Activated CD8-positive, alpha-beta memory T cell treated with anti-CD3 and anti-CD28 coated beads for 48 hours (primary cell): Measurements from ENCODE around the gene TK1.

Source experiments
- DNase-seq, 3 experiments: peaks; one replicate each; pipeline ENCODE4 v3.0.0-alpha.2; 2020; ENCODE audit warnings: low read depth in 2 of 3, low spot score in 2 of 3

The TK1 gene

GRCh38 chr17:78223061-78223460 is 36.2 kb upstream of the TK1 start:
- DNase-seq: no peak

- DNase-seq: no peak
Observed at GRCh38 chr17:78219396-78220150, 32.7 kb upstream of the TK1 start.

- no peak for DNase-seq
Observed at GRCh38 chr17:78214706-78215061, 27.8 kb upstream of the TK1 start.

- DNase-seq: peak; percentile 79 to 89 (median 81)
Observed at GRCh38 chr17:78214016-78214705, 27.3 kb upstream of the TK1 start, which contains the start of gene BIRC5. Gene BIRC5 (plus strand): TSS chr17:78214253. CDS start chr17:78214317, 64 bp downstream.

- no peak for DNase-seq
Observed at GRCh38 chr17:78211032-78211431, 24.2 kb upstream of the TK1 start.

- no peak for DNase-seq
Observed at GRCh38 chr17:78210111-78210510, 23.3 kb upstream of the TK1 start.

GRCh38 chr17:78208486-78208885 is 21.6 kb upstream of the TK1 start:
- no peak for DNase-seq

- no peak for DNase-seq
Observed at GRCh38 chr17:78206298-78206697, 19.4 kb upstream of the TK1 start.

- DNase-seq: no peak
Observed at GRCh38 chr17:78205124-78205775, 18.4 kb upstream of the TK1 start.

- no peak for DNase-seq
Observed at GRCh38 chr17:78204387-78205123, 17.7 kb upstream of the TK1 start.

GRCh38 chr17:78202666-78203065 is 15.8 kb upstream of the TK1 start:
- no peak for DNase-seq

- DNase-seq: no peak
Observed at GRCh38 chr17:78200451-78200850, 13.6 kb upstream of the TK1 start.

- DNase-seq: no peak
Observed at GRCh38 chr17:78197147-78197832, 10.4 kb upstream of the TK1 start.

- DNase-seq: no peak
Observed at GRCh38 chr17:78196716-78197115, 9.9 kb upstream of the TK1 start.

- no peak for DNase-seq
Observed at GRCh38 chr17:78185981-78186691, 716 bp downstream of the TK1 start.

GRCh38 chr17:78184868-78185267 is 2.0 kb downstream of the TK1 start:
- no peak for DNase-seq

- no peak for DNase-seq
Observed at GRCh38 chr17:78184351-78184750, 2.5 kb downstream of the TK1 start.

- DNase-seq: no peak
Observed at GRCh38 chr17:78183916-78184315, 2.9 kb downstream of the TK1 start.

- no peak for DNase-seq
Observed at GRCh38 chr17:78182504-78182903, 4.3 kb downstream of the TK1 start.

GRCh38 chr17:78180508-78180907 is 6.3 kb downstream of the TK1 start:
- DNase-seq: no peak
